BLaER1 (cell line): Measurements from ENCODE around the gene TOMM20.
A peak's percentile ranks its signal among the peaks of the same experiment; 100 is the strongest.

Source experiments
- H3K27ac ChIP-seq: shearing (Covaris generic); formaldehyde crosslinking; 2 replicates; pipeline ENCODE4 v1.8.1; 2022
- H3K27me3 ChIP-seq: shearing (Covaris generic); formaldehyde crosslinking; 2 replicates; pipeline ENCODE4 v1.8.1; 2022
- H3K36me3 ChIP-seq: shearing (Covaris generic); formaldehyde crosslinking; 2 replicates; pipeline ENCODE4 v1.8.1; 2022
- H3K4me1 ChIP-seq: shearing (Covaris generic); formaldehyde crosslinking; 2 replicates; pipeline ENCODE4 v1.8.1; 2022
- H3K4me2 ChIP-seq: shearing (Covaris generic); formaldehyde crosslinking; 2 replicates; pipeline ENCODE4 v1.8.1; 2022
- H3K4me3 ChIP-seq: shearing (Covaris generic); formaldehyde crosslinking; 2 replicates; pipeline ENCODE4 v1.8.1; 2022
- H3K9ac ChIP-seq: shearing (Covaris generic); formaldehyde crosslinking; 2 replicates; pipeline ENCODE4 v1.8.1; 2022
- H3K9me3 ChIP-seq: shearing (Covaris generic); formaldehyde crosslinking; 2 replicates; pipeline ENCODE4 v1.8.1; 2022
- H4K20me1 ChIP-seq: shearing (Covaris generic); formaldehyde crosslinking; 2 replicates; pipeline ENCODE4 v1.8.1; 2022
- Cebpa-rat ChIP-seq: shearing (Covaris generic); IDR thresholded peaks from 2 replicates; pipeline ENCODE4 v1.8.1; 2022

The TOMM20 gene

DNA sequence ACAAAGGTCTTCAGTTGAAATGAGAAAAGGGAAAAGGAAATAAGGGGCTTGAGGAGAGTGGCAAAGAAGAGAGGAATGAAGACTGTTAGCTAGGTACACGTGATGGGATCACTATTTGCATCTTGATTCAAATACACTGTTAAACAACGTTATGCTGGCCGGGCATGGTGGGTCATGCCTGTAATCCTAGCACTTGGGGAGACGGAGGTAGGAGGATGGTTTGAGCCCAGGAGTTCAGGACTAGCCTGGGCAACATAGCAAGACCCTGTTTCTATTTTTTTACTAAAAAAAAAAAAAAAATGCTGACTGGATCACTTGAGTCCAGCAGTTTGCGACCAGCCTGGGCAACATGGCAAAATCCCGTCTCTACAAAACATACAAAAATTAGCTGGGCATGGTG is 30.0 kb upstream of the TOMM20 start:
- H3K4me3 ChIP-seq = no peak overlapping the region
- no peak for TF ChIP-seq Cebpa-rat
- H4K20me1 ChIP-seq = no peaks in the 10 kb centered on the region
- no peaks in the 10 kb centered on the region for H3K9me3 ChIP-seq
- H3K36me3 ChIP-seq = peaks cover 63% of the 10 kb centered on the region
- H3K27ac ChIP-seq = no peak overlapping the region
- H3K4me1 ChIP-seq = peaks cover 37% of the 10 kb centered on the region
- no peaks in the 10 kb centered on the region for H3K27me3 ChIP-seq
- 0 out of 2 replicates have a peak overlapping the region, but pooled peaks have one; percentile 79 for H3K4me2 ChIP-seq
- H3K9ac ChIP-seq = no peak overlapping the region

- H3K27ac ChIP-seq = no peak overlapping the region
- H3K9ac ChIP-seq = no peak overlapping the region
- TF ChIP-seq Cebpa-rat = no peak
- peaks cover 37% of the 10 kb centered on the region for H3K4me1 ChIP-seq
- H3K9me3 ChIP-seq = no peaks in the 10 kb centered on the region
- no peak overlapping the region for H3K4me2 ChIP-seq
- 0 out of 2 replicates have a peak, but pooled peaks cover 3% of the 10 kb centered on the region for H4K20me1 ChIP-seq
- no peak overlapping the region for H3K4me3 ChIP-seq
- peaks cover 76% of the 10 kb centered on the region for H3K36me3 ChIP-seq
- no peaks in the 10 kb centered on the region for H3K27me3 ChIP-seq
Observed at GRCh38 chr1:235157150-235157549, 28.5 kb upstream of the TOMM20 start.

GRCh38 chr1:235156740-235157139 is 28.1 kb upstream of the TOMM20 start:
- Histone ChIP-seq H3K4me3 (no peak overlapping the region), H3K27ac (no peak overlapping the region), H3K27me3 (no peaks in the 10 kb centered on the region), H3K36me3 (peaks cover 80% of the 10 kb centered on the region), H3K4me2 (no peak overlapping the region), H4K20me1 (0 out of 2 replicates have a peak, but pooled peaks cover 7% of the 10 kb centered on the region), H3K9ac (no peak overlapping the region), H3K9me3 (no peaks in the 10 kb centered on the region), H3K4me1 (peaks cover 33% of the 10 kb centered on the region)
- TF ChIP-seq Cebpa-rat = no peak

DNA sequence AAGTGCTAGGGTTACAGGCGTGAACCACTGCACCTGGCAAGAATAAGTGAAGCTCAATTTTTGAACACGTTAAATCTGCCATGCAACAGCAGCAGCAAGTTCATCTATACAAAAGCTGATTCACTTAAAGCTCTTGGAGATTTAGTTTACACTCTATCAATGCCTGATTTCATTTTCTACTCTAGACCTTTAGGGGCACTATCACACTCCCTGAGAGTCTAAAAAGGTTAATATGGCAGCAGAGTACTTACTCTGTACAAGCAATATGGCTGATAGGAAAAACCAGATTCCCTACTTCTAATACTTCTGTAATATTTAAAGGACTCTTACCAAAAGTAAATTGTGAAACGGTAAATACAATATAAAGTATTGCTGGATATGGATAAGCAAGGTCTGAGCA is 27.6 kb upstream of the TOMM20 start:
- H3K4me2 ChIP-seq = no peak overlapping the region
- no peak overlapping the region for H3K4me3 ChIP-seq
- no peaks in the 10 kb centered on the region for H3K9me3 ChIP-seq
- H3K27me3 ChIP-seq = no peaks in the 10 kb centered on the region
- H3K36me3 ChIP-seq = peaks cover 85% of the 10 kb centered on the region
- H3K27ac ChIP-seq = no peak overlapping the region
- H3K4me1 ChIP-seq = peaks cover 30% of the 10 kb centered on the region
- no peak for TF ChIP-seq Cebpa-rat
- peaks cover 12% of the 10 kb centered on the region; the same call in 1 of the 2 replicates for H4K20me1 ChIP-seq
- no peak overlapping the region for H3K9ac ChIP-seq

DNA sequence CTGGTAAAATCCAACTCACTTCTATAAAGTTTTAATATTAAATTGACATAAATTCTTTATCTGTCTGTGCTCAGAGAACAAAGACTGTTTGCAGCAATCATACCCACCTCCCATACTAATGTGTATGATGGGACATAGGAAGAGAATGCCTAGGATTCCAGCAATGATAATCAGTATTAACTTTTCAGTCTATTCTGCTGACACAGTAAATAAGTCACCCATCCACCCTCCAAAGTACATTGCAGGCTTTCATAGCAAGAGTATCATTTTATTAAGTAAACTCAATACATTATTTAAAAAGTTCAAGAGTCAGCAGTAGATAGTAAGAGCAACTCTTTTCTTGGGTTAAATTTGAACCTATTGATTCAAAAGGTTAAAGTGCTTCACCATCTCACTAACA is 23.6 kb upstream of the TOMM20 start:
- Histone ChIP-seq H3K4me3 (no peak overlapping the region), H3K36me3 (peaks cover 97% of the 10 kb centered on the region), H3K9ac (no peak overlapping the region), H4K20me1 (peaks cover 32% of the 10 kb centered on the region; the same call in 1 of the 2 replicates), H3K4me2 (no peak overlapping the region), H3K9me3 (no peaks in the 10 kb centered on the region), H3K4me1 (0 out of 2 replicates have a peak, but pooled peaks cover 3% of the 10 kb centered on the region), H3K27ac (no peak overlapping the region), H3K27me3 (no peaks in the 10 kb centered on the region)
- TF ChIP-seq Cebpa-rat = no peak

- no peaks in the 10 kb centered on the region for H3K4me1 ChIP-seq
- H3K27ac ChIP-seq = no peak overlapping the region
- no peak overlapping the region for H3K4me3 ChIP-seq
- H3K4me2 ChIP-seq = no peak overlapping the region
- no peak overlapping the region for H3K9ac ChIP-seq
- no peaks in the 10 kb centered on the region for H3K9me3 ChIP-seq
- H3K36me3 ChIP-seq = peaks cover 97% of the 10 kb centered on the region
- no peaks in the 10 kb centered on the region for H3K27me3 ChIP-seq
- TF ChIP-seq Cebpa-rat = no peak
- H4K20me1 ChIP-seq = peaks cover 38% of the 10 kb centered on the region; the same call in 1 of the 2 replicates
Observed at GRCh38 chr1:235151033-235151432, 22.4 kb upstream of the TOMM20 start.

DNA sequence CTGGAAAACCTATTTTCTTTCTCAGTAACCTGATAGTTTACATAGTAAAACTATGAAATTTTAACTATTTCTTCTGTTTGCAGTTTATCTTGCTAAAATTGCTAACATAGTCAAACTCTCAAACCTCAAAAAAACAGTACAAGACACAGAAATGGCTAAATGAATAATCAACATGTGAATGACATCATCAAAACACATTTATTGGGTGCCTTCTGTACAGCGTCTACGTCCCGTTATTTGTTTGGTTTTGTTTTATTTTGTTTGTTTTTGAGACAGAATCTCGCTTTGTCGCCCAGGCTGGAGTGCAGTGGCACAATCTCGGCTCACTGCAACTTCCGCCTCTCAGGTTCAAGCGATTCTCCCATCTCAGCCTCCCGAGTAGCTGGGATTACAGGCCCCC is 21.2 kb upstream of the TOMM20 start:
- no peaks in the 10 kb centered on the region for H3K9me3 ChIP-seq
- TF ChIP-seq Cebpa-rat = no peak
- H3K4me2 ChIP-seq = no peak overlapping the region
- H3K36me3 ChIP-seq = peaks cover 99% of the 10 kb centered on the region
- no peak overlapping the region for H3K27ac ChIP-seq
- H3K4me3 ChIP-seq = no peak overlapping the region
- no peaks in the 10 kb centered on the region for H3K4me1 ChIP-seq
- no peak overlapping the region for H3K9ac ChIP-seq
- peaks cover 45% of the 10 kb centered on the region; the same call in 1 of the 2 replicates for H4K20me1 ChIP-seq
- no peaks in the 10 kb centered on the region for H3K27me3 ChIP-seq

- no peaks in the 10 kb centered on the region for H3K9me3 ChIP-seq
- H3K4me1 ChIP-seq = no peaks in the 10 kb centered on the region
- no peak overlapping the region for H3K4me2 ChIP-seq
- no peak overlapping the region for H3K27ac ChIP-seq
- peaks cover 43% of the 10 kb centered on the region; the same call in 1 of the 2 replicates for H4K20me1 ChIP-seq
- H3K9ac ChIP-seq = no peak overlapping the region
- no peak overlapping the region for H3K4me3 ChIP-seq
- TF ChIP-seq Cebpa-rat = no peak
- peaks cover 99% of the 10 kb centered on the region for H3K36me3 ChIP-seq
- no peaks in the 10 kb centered on the region for H3K27me3 ChIP-seq
Observed at GRCh38 chr1:235147269-235147668, 18.6 kb upstream of the TOMM20 start.

GRCh38 chr1:235145639-235146038 is 17.0 kb upstream of the TOMM20 start:
- Histone ChIP-seq H3K27me3 (no peaks in the 10 kb centered on the region), H3K9ac (no peak overlapping the region), H4K20me1 (peaks cover 27% of the 10 kb centered on the region; the same call in 1 of the 2 replicates), H3K4me3 (no peak overlapping the region), H3K4me1 (no peaks in the 10 kb centered on the region), H3K4me2 (no peak overlapping the region), H3K9me3 (no peaks in the 10 kb centered on the region), H3K36me3 (peaks cover 98% of the 10 kb centered on the region), H3K27ac (no peak overlapping the region)
- no peak for TF ChIP-seq Cebpa-rat

DNA sequence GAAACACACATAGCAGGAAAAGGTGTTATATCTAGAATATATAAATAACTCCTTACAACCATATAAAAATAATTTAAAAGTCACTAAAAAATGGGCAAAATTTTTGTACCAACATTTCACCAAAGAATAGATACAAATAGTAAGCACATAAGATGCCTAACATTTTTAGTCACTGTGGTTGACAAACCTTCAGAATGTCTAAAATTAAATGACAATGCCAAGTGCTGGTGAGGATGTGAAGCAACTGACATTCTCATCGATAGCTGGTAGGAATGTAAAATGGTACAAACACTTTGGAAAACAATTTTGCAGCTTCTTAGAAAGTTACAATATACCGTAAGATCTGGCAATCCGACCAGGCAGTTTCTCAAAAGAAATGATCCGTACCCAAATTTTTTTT is 14.4 kb upstream of the TOMM20 start:
- TF ChIP-seq Cebpa-rat = no peak
- Histone ChIP-seq H3K9me3 (no peaks in the 10 kb centered on the region), H4K20me1 (peaks cover 18% of the 10 kb centered on the region; the same call in 1 of the 2 replicates), H3K4me1 (no peaks in the 10 kb centered on the region), H3K4me3 (no peak overlapping the region), H3K36me3 (peaks cover 99% of the 10 kb centered on the region), H3K4me2 (no peak overlapping the region), H3K9ac (no peak overlapping the region), H3K27me3 (no peaks in the 10 kb centered on the region), H3K27ac (no peak overlapping the region)

- Histone ChIP-seq H3K36me3 (peaks cover 98% of the 10 kb centered on the region), H3K4me1 (no peaks in the 10 kb centered on the region), H3K27me3 (no peaks in the 10 kb centered on the region), H3K9me3 (no peaks in the 10 kb centered on the region), H3K27ac (no peak overlapping the region), H3K4me2 (no peak overlapping the region), H3K9ac (no peak overlapping the region), H3K4me3 (no peak overlapping the region), H4K20me1 (no peaks in the 10 kb centered on the region)
- no peak for TF ChIP-seq Cebpa-rat
Observed at GRCh38 chr1:235139315-235139714, 10.7 kb upstream of the TOMM20 start.
